H9 (cell line): Measurements from ENCODE around the gene CTIF. TPM values are rescaled to one million over a fixed set of nuclear protein-coding genes. Genes with fewer than 3 reads are reported as not detected.

ENCODE experiments used
- DNase-seq: peaks from one replicate; pipeline ENCODE4 v3.0.0-alpha.2; 2017
- H2AFZ ChIP-seq: one replicate; pipeline ENCODE4 v1.6.1; 2013; ENCODE audit warnings: mild to moderate bottlenecking, low read length, control low read depth, moderate library complexity
- H2AK5ac ChIP-seq: 2 replicates; pipeline ENCODE4 v1.6.1; 2013; ENCODE audit warnings: low read length, control low read depth, mixed read lengths; ENCODE audit not compliant: insufficient read length
- H2BK120ac ChIP-seq: one replicate; pipeline ENCODE4 v1.6.1; 2013; ENCODE audit warnings: low read depth, mild to moderate bottlenecking, low read length, control low read depth, inconsistent platforms; ENCODE audit not compliant: poor library complexity, severe bottlenecking
- H2BK12ac ChIP-seq: 2 replicates; pipeline ENCODE4 v1.6.1; 2013; ENCODE audit warnings: low read length, control low read depth, mixed read lengths, low read depth; ENCODE audit not compliant: insufficient read length
- H2BK15ac ChIP-seq: 2 replicates; pipeline ENCODE4 v1.6.1; 2013; ENCODE audit warnings: low read depth, low read length, control low read depth
- H2BK20ac ChIP-seq: one replicate; pipeline ENCODE4 v1.6.1; 2013; ENCODE audit warnings: low read depth, mild to moderate bottlenecking, low read length, control low read depth, inconsistent platforms; ENCODE audit not compliant: poor library complexity, severe bottlenecking
- H2BK5ac ChIP-seq: 2 replicates; pipeline ENCODE4 v1.6.1; 2013; ENCODE audit warnings: low read length, control low read depth, mixed read lengths; ENCODE audit not compliant: insufficient read length
- H3K14ac ChIP-seq: 2 replicates; pipeline ENCODE4 v1.6.1; 2013; ENCODE audit warnings: low read length, control low read depth; ENCODE audit not compliant: insufficient read depth
- H3K18ac ChIP-seq: 2 replicates; pipeline ENCODE4 v1.6.1; 2013; ENCODE audit warnings: low read depth, mild to moderate bottlenecking, mixed read lengths, low read length, control low read depth; ENCODE audit not compliant: insufficient read length
- H3K23ac ChIP-seq: 2 replicates; pipeline ENCODE4 v1.6.1; 2013; ENCODE audit warnings: low read length, control low read depth, mixed read lengths, low read depth; ENCODE audit not compliant: insufficient read length
- H3K23me2 ChIP-seq: 2 replicates; pipeline ENCODE4 v1.6.1; 2013; ENCODE audit warnings: low read depth, mild to moderate bottlenecking, mixed read lengths, low read length, control low read depth; ENCODE audit not compliant: insufficient read length, poor library complexity, severe bottlenecking
- H3K27ac ChIP-seq: 2 replicates; pipeline ENCODE4 v1.5.1; 2013; ENCODE audit warnings: low read length, control low read depth, mixed read lengths, low read depth; ENCODE audit not compliant: insufficient read length
- H3K27me3 ChIP-seq: 2 replicates; pipeline ENCODE4 v1.6.1; 2013; ENCODE audit warnings: low read length, control low read depth, inconsistent platforms; ENCODE audit not compliant: insufficient read depth
- H3K4ac ChIP-seq: 2 replicates; pipeline ENCODE4 v1.6.1; 2013; ENCODE audit warnings: low read depth, mild to moderate bottlenecking, control low read depth, inconsistent platforms, low read length, moderate library complexity
- H3K4me1 ChIP-seq: 2 replicates; pipeline ENCODE4 v1.6.1; 2013; ENCODE audit warnings: low read length, control low read depth, inconsistent platforms; ENCODE audit not compliant: insufficient read depth
- H3K4me2 ChIP-seq: 2 replicates; pipeline ENCODE4 v1.6.1; 2013; ENCODE audit warnings: low read length, control low read depth, mixed read lengths; ENCODE audit not compliant: insufficient read length, insufficient read depth
- H3K56ac ChIP-seq: 2 replicates; pipeline ENCODE4 v1.6.1; 2013; ENCODE audit warnings: low read depth, mild to moderate bottlenecking, mixed read lengths, low read length, control low read depth; ENCODE audit not compliant: insufficient read length
- H3K79me1 ChIP-seq: 2 replicates; pipeline ENCODE4 v1.6.1; 2013; ENCODE audit warnings: low read depth, mild to moderate bottlenecking, moderate library complexity, low read length, control low read depth, inconsistent platforms; ENCODE audit not compliant: insufficient read depth, poor library complexity, severe bottlenecking
- H3K79me2 ChIP-seq: 2 replicates; pipeline ENCODE4 v1.6.1; 2013; ENCODE audit warnings: low read length, control low read depth, inconsistent platforms; ENCODE audit not compliant: insufficient read depth
- H3K9ac ChIP-seq: 2 replicates; pipeline ENCODE4 v1.6.1; 2013; ENCODE audit warnings: low read length, control low read depth, mixed read lengths; ENCODE audit not compliant: insufficient read length; ENCODE audit errors: extremely low read depth
- H3K9me3 ChIP-seq: one replicate; pipeline ENCODE4 v1.6.1; 2013; ENCODE audit warnings: low read depth, low read length, inconsistent platforms; ENCODE audit not compliant: control insufficient read depth
- H3T11ph ChIP-seq: one replicate; pipeline ENCODE4 v1.6.1; 2013; ENCODE audit warnings: mild to moderate bottlenecking, low read length, control low read depth, inconsistent platforms
- H4K20me1 ChIP-seq: one replicate; pipeline ENCODE4 v1.6.1; 2013; ENCODE audit not compliant: control insufficient read depth, insufficient read length, insufficient read depth
- H4K5ac ChIP-seq: 2 replicates; pipeline ENCODE4 v1.6.1; 2013; ENCODE audit warnings: low read depth, mild to moderate bottlenecking, mixed read lengths, low read length, control low read depth; ENCODE audit not compliant: insufficient read length
- H4K8ac ChIP-seq: replicated peaks from 2 replicates; pipeline ENCODE4 v1.6.1; 2013; ENCODE audit warnings: low read length, control low read depth, mixed read lengths, low read depth; ENCODE audit not compliant: insufficient read length
- H4K91ac ChIP-seq: 2 replicates; pipeline ENCODE4 v1.6.1; 2013; ENCODE audit warnings: low read depth, mild to moderate bottlenecking, moderate library complexity, mixed read lengths, low read length, control low read depth; ENCODE audit not compliant: insufficient read length
- H3K27ac Mint-ChIP-seq, 3 experiments: 2 replicates in 2 of 3; 3 replicates in 1 of 3; pipeline ENCODE4 v1.8.0; 2020 to 2021; ENCODE audit warnings: mixed read lengths in 3 of 3, mild to moderate bottlenecking in 1 of 3, moderate library complexity in 1 of 3
- H3K27me3 Mint-ChIP-seq: 2 replicates; pipeline ENCODE4 v1.8.0; 2021; ENCODE audit warnings: low read depth, mild to moderate bottlenecking, moderate library complexity, mixed read lengths
- H3K36me3 Mint-ChIP-seq, 3 experiments: 2 replicates in 2 of 3; 3 replicates in 1 of 3; pipeline ENCODE4 v1.8.0; 2020 to 2021; ENCODE audit warnings: low read depth in 3 of 3, mixed read lengths in 3 of 3; ENCODE audit not compliant: insufficient read depth in 1 of 3
- H3K4me1 Mint-ChIP-seq, 2 experiments: 2 replicates each; pipeline ENCODE4 v1.8.0; 2020; ENCODE audit warnings: mixed read lengths in 2 of 2
- H3K4me3 Mint-ChIP-seq, 2 experiments: 2 replicates in 1 of 2; 3 replicates in 1 of 2; pipeline ENCODE4 v1.8.0; 2020 to 2021; ENCODE audit warnings: mild to moderate bottlenecking in 2 of 2, mixed read lengths in 2 of 2, moderate library complexity in 1 of 2
- H3K9me3 Mint-ChIP-seq, 2 experiments: 2 replicates in 1 of 2; 3 replicates in 1 of 2; pipeline ENCODE4 v1.8.0; 2020; ENCODE audit warnings: mild to moderate bottlenecking in 2 of 2, mixed read lengths in 2 of 2, moderate library complexity in 1 of 2
- WGBS: extraction: QIAGEN DNeasy Blood & Tissue Kit; methylation state at CpG from one replicate; pipeline ENCODE4 v1.1.7; 2013; ENCODE audit warnings: missing lambda C conversion rate, low lambda C conversion rate, mixed read lengths; ENCODE audit not compliant: insufficient read length; ENCODE audit errors: extremely low coverage; 5-methylcytosine and 5-hydroxymethylcytosine counted together
- total RNA-seq: library from RNA; stranded (reverse); gene quantifications from 2 replicates; pipeline ENCODE4 v1.2.1, GENCODE V29; 2021
- TF ChIP-seq, protein P1 (sequence below): fragments of 200-600 bp; sonication (generic); conservative IDR thresholded peaks from 3 replicates; pipeline ENCODE4 v1.8.0; 2021; ENCODE audit warnings: antibody characterized with exemption, mild to moderate bottlenecking

CTIF gene
- total RNA-seq, 1 experiment from 2014 or later: 15.8 TPM

DNA sequence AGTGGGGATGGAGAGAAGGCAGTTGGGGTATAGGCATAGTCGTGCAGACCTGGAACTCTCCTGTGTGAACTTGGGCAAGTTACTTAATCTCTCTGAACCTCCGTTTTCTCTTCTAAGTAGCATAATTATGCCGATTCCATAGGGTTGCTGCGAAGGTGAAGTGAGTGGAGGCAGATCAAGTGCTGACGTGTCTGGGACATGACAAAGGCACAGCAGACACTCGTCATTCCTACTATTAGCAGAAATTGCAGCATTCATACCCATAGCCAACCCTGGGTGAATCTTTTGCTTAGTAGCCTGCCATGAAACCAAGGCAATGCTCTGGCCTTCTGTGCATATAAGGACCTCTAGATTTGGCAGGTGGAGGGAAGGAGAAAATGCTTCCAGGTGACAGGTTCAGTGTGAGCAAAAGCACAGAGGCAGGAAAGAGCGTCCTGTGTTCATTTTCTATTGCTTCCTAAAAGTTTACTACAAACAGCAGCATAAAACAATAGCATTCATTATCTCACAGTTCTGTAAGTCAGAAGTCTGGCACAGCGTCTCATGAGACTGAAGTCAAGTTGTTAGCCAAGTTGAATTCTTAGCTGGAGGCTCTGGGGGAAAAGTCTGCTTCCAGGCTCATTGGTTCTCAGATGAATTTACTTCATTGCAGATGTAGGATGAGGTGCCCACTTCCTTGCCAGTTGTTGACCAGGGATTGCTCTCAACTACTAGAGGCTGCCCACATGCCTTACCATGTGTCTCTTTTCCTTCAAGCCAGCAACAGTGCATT lies 77.8 kb downstream of the CTIF start:
- Histone ChIP-seq H3K4me1 (no peaks in the 10 kb centered on the region; the same call in 1 of the 2 replicates), H3K9ac (no peak overlapping the region), H3K79me1 (no peaks in the 10 kb centered on the region), H3K14ac (no peak overlapping the region), H2BK5ac (no peak overlapping the region), H3K4ac (no peak overlapping the region), H3K23me2 (no peaks in the 10 kb centered on the region), H2AFZ (no peak overlapping the region), H3K79me2 (no peaks in the 10 kb centered on the region), H4K5ac (no peak overlapping the region), H3K9me3 (no peaks in the 10 kb centered on the region), H4K8ac (no peak overlapping the region), H2BK12ac (no peak overlapping the region), H3K56ac (no peak overlapping the region), H3K27ac (no peak overlapping the region), H4K20me1 (peaks cover 3% of the 10 kb centered on the region), H3K4me2 (no peak overlapping the region), H2BK15ac (no peak overlapping the region), H2BK120ac (no peak overlapping the region), H4K91ac (no peak overlapping the region), H3K18ac (no peak overlapping the region), H2AK5ac (no peak overlapping the region), H3K27me3 (no peaks in the 10 kb centered on the region), H3T11ph (no peak overlapping the region), H2BK20ac (no peak overlapping the region), H3K23ac (no peak overlapping the region)
- no CpG with 5 or more reads among the region's 8 CpGs for WGBS
- DNase-seq: no peak
- no peak overlapping the region for H3K27ac Mint-ChIP-seq
- TF ChIP-seq, protein P1, sequence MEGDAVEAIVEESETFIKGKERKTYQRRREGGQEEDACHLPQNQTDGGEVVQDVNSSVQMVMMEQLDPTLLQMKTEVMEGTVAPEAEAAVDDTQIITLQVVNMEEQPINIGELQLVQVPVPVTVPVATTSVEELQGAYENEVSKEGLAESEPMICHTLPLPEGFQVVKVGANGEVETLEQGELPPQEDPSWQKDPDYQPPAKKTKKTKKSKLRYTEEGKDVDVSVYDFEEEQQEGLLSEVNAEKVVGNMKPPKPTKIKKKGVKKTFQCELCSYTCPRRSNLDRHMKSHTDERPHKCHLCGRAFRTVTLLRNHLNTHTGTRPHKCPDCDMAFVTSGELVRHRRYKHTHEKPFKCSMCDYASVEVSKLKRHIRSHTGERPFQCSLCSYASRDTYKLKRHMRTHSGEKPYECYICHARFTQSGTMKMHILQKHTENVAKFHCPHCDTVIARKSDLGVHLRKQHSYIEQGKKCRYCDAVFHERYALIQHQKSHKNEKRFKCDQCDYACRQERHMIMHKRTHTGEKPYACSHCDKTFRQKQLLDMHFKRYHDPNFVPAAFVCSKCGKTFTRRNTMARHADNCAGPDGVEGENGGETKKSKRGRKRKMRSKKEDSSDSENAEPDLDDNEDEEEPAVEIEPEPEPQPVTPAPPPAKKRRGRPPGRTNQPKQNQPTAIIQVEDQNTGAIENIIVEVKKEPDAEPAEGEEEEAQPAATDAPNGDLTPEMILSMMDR: no peak
- no peaks in the 10 kb centered on the region for H3K27me3 Mint-ChIP-seq
- no peaks in the 10 kb centered on the region; a peak in 3 of 7 replicates for H3K36me3 Mint-ChIP-seq
- no peaks in the 10 kb centered on the region for H3K9me3 Mint-ChIP-seq
- H3K4me1 Mint-ChIP-seq: peaks cover 16 to 25% of the 10 kb centered on the region in 2 experiments
- no peak overlapping the region for H3K4me3 Mint-ChIP-seq
